Endothelial cell of umbilical vein (primary cell): Measurements from ENCODE around the gene USP2. TPM values are rescaled to one million over a fixed set of nuclear protein-coding genes. Genes with fewer than 3 reads are reported as not detected.

Experiments used
- BruUV-seq: library from RNA; stranded (reverse); fragments of 400-500 nt; replicated peaks from 2 replicates; lab custom pipeline; 2021; lab: Mats Ljungman, UMichigan
- CTCF ChIA-PET: fragments of 300-600, 350-600 bp; sonication (Branson Sonifier 250); formaldehyde crosslinking; loops from one replicate; lab custom pipeline; 2021; ENCODE audit warnings: antibody characterized with exemption, inconsistent platforms; lab: Charles Lee
- POLR2A ChIA-PET: fragments of 300-600, 350-600 bp; sonication (Branson Sonifier 250); formaldehyde crosslinking; loops from one replicate; lab custom pipeline; 2021; ENCODE audit warnings: antibody characterized with exemption, inconsistent platforms; lab: Charles Lee
- DNase-seq: peaks from one replicate; pipeline ENCODE4 v3.0.0-alpha.2; 2011; ENCODE audit warnings: low read depth, low spot score
- FAIRE-seq: peaks from 2 replicates; lab custom pipeline; 2011; peaks lifted over from hg19 to GRCh38; lab: Jason Lieb, UNC
- H2AFZ ChIP-seq: 2 replicates; pipeline ENCODE4 v1.6.0; 2012; ENCODE audit warnings: low read depth, low read length, control low read depth, inconsistent platforms
- H3K27ac ChIP-seq: 2 replicates; pipeline ENCODE4 v1.5.1; 2011; ENCODE audit warnings: low read depth, mild to moderate bottlenecking, control low read depth, low read length, moderate library complexity; ENCODE audit not compliant: insufficient read depth
- H3K27me3 ChIP-seq, 2 experiments: 2 replicates each; pipeline versions ENCODE4 v1.6.0 to v1.6.1; 2011; ENCODE audit warnings: low read length in 2 of 2, mixed read lengths in 1 of 2; ENCODE audit not compliant: control insufficient read depth in 2 of 2, insufficient read depth in 2 of 2
- H3K36me3 ChIP-seq, 2 experiments: 2 replicates in 1 of 2; 3 replicates in 1 of 2; pipeline ENCODE4 v1.5.1; 2011; ENCODE audit warnings: low read length in 2 of 2, mild to moderate bottlenecking in 1 of 2, moderate library complexity in 1 of 2; ENCODE audit not compliant: control insufficient read depth in 2 of 2, insufficient read depth in 2 of 2; ENCODE audit errors: extremely low read depth in 1 of 2
- H3K4me1 ChIP-seq: 3 replicates; pipeline ENCODE4 v1.5.1; 2011; ENCODE audit warnings: mild to moderate bottlenecking, low read length; ENCODE audit not compliant: control insufficient read depth, insufficient read depth; ENCODE audit errors: extremely low read depth
- H3K4me2 ChIP-seq: 2 replicates; pipeline ENCODE4 v1.6.1; 2011; ENCODE audit warnings: low read length, control low read depth, mixed read lengths; ENCODE audit not compliant: insufficient read depth
- H3K4me3 ChIP-seq, 3 experiments: fragments of 200-600 bp in 1 of 3; sonication (generic), shearing (Covaris generic) in 1 of 3; replicated peaks in 1 of 3; 2 replicates each; pipeline ENCODE4 v1.5.1; 2011 to 2016; ENCODE audit warnings: control low read depth in 3 of 3, low read length in 3 of 3, mild to moderate bottlenecking in 2 of 3, inconsistent platforms in 1 of 3, low read depth in 1 of 3, moderate library complexity in 1 of 3; ENCODE audit not compliant: insufficient read depth in 1 of 3
- H3K79me2 ChIP-seq: 2 replicates; pipeline ENCODE4 v1.6.0; 2012; ENCODE audit warnings: low read length, inconsistent platforms; ENCODE audit not compliant: control insufficient read depth, insufficient read depth
- H3K9ac ChIP-seq: replicated peaks from 2 replicates; pipeline ENCODE3; 2011; ENCODE audit warnings: low read length, control low read depth; ENCODE audit not compliant: insufficient read depth; ENCODE audit errors: extremely low read depth
- H3K9me1 ChIP-seq: replicated peaks from 3 replicates; pipeline ENCODE4 v1.6.0; 2011; ENCODE audit warnings: mild to moderate bottlenecking, low read length; ENCODE audit not compliant: control insufficient read depth, insufficient read depth; ENCODE audit errors: extremely low read depth
- H3K9me3 ChIP-seq: replicated peaks from 2 replicates; pipeline ENCODE4 v1.5.1; 2012; ENCODE audit warnings: low read length, inconsistent platforms; ENCODE audit not compliant: control insufficient read depth, insufficient read depth
- H4K20me1 ChIP-seq: replicated peaks from 2 replicates; pipeline ENCODE3; 2011; ENCODE audit warnings: mild to moderate bottlenecking, low read length; ENCODE audit not compliant: control insufficient read depth, insufficient read depth; ENCODE audit errors: extremely low read depth
- CTCF ChIP-seq, 2 donors: IDR thresholded peaks; 1 replicate in 1 of 2; 2 replicates in 1 of 2; pipeline ENCODE4 v1.5.1; 2011; ENCODE audit warnings: low read length in 2 of 2, mild to moderate bottlenecking in 2 of 2, moderate library complexity in 2 of 2, control low read depth in 1 of 2, inconsistent platforms in 1 of 2, low read depth in 1 of 2; ENCODE audit not compliant: insufficient read depth in 1 of 2; ENCODE audit errors: extremely low read depth in 1 of 2
- EZH2 ChIP-seq: IDR thresholded peaks from 2 replicates; pipeline ENCODE4 v1.6.1; 2012; ENCODE audit warnings: borderline replicate concordance, low read depth, mild to moderate bottlenecking, moderate library complexity, low read length, inconsistent platforms; ENCODE audit not compliant: severe bottlenecking
- POLR2AphosphoS5 ChIP-seq: IDR thresholded peaks from 2 replicates; pipeline ENCODE4 v1.6.1; 2012; ENCODE audit warnings: low read depth, mild to moderate bottlenecking, control low read depth, low read length, moderate library complexity; ENCODE audit not compliant: insufficient read depth
- dilution Hi-C: fragments of 300-500 bp; cut with MboI; formaldehyde crosslinking; loops from one replicate; pipeline ENCODE4 v1.15.0; 2019; ENCODE audit warnings: low sequenced_read_pairs; ENCODE audit not compliant: extremely low pct_ligation_motif_present
- intact Hi-C: fragments of 100-400 bp; cut with micrococcal nuclease; formaldehyde crosslinking; loops from one replicate; pipeline ENCODE4 v1.10.0; 2022
- polyA plus RNA-seq, 4 experiments: library from polyadenylated mRNA; depleted of rRNA in 3 of 4; stranded (reverse) in 3 of 4; unstranded in 1 of 4; fragments of >200 nt; gene quantifications; 2 replicates each; pipeline versions ENCODE4 v1.2.1 to v1.2.3, GENCODE V29; 2011 to 2012; ENCODE audit warnings: missing spikeins in 1 of 4
- total RNA-seq: library from RNA; stranded (reverse); gene quantifications from 2 replicates; pipeline ENCODE4 v1.2.3, GENCODE V29; 2021

Gene USP2
- total and polyA plus RNA-seq, 2 donors (not counting 3 experiments of a cell fraction or from before 2014, with no cell fraction given) = 0.21 to 1.2 TPM

- H3K9me3 ChIP-seq = no peaks in the 10 kb centered on the region
- peaks cover 39% of the 10 kb centered on the region for H3K4me1 ChIP-seq
- H3K4me2 ChIP-seq = no peak overlapping the region
- no peak overlapping the region for H2AFZ ChIP-seq
- BruUV-seq = no TSS peak
- no peaks in the 10 kb centered on the region for H3K36me3 ChIP-seq
- peak; percentile 76 for FAIRE-seq
- POLR2A ChIA-PET = interaction anchor here (0.6 kb wide), 1 partner anchor 15 kb away, joined by 3 read pairs; no protein-coding TSS in a partner anchor
- H4K20me1 ChIP-seq = no peaks in the 10 kb centered on the region
- intact Hi-C loops = loop anchor here (1.0 kb wide), 5 partner anchors 8 to 178 kb away; partner anchors contain the start of genes CBL and NLRX1
- CTCF ChIA-PET = interaction anchor here (0.7 to 15.9 kb wide), 23 partner anchors 8 to 258 kb away, joined by 3 to 301 read pairs (median 4); partner anchors contain the start of genes C1QTNF5, CBL, DPAGT1 and NLRX1
- DNase-seq = peak; percentile 76
- H3K4me3 ChIP-seq = no peak overlapping the region
- TF ChIP-seq POLR2AphosphoS5 = no peak
- TF ChIP-seq CTCF (IDR thresholded peaks at IDR 0.05; ENCODE audit: extremely low read depth in 1 of 2, insufficient read depth in 1 of 2, low read depth in 1 of 2, low read length in 2 of 2) = peak; percentile 80 to 86
- no peak for TF ChIP-seq EZH2
- H3K9me1 ChIP-seq = no peaks in the 10 kb centered on the region
- H3K79me2 ChIP-seq = no peaks in the 10 kb centered on the region
- no peaks in the 10 kb centered on the region for H3K27me3 ChIP-seq
- no peak overlapping the region for H3K9ac ChIP-seq
- dilution Hi-C loops = no loop called here
- no peak overlapping the region for H3K27ac ChIP-seq
These were observed 57.9 kb downstream of the USP2 start for GRCh38 chr11:119323532-119324033.
